ENCODE results near the gene PNCK. TPM values are rescaled to one million over a fixed set of nuclear protein-coding genes. Genes with fewer than 3 reads are reported as not detected.

The PNCK gene
- total RNA-seq, 1 experiment from 2014 or later: 26.8 TPM

- Histone ChIP-seq H4K8ac (replicated peaks; ENCODE audit: insufficient read length, low read depth, low read length) (no peak overlapping the region), H3K18ac (ENCODE audit: insufficient read length, low read depth, low read length) (no peak overlapping the region), H4K5ac (ENCODE audit: insufficient read length, low read depth, low read length) (no peak overlapping the region), H4K20me1 (ENCODE audit: control insufficient read depth, insufficient read depth, insufficient read length) (peaks cover 2% of the 10 kb centered on the region), H3K27me3 (ENCODE audit: insufficient read depth, low read length) (peaks cover 19% of the 10 kb centered on the region), H3K9me3 (ENCODE audit: control insufficient read depth, low read depth, low read length) (peaks cover 29% of the 10 kb centered on the region), H3K4me1 (ENCODE audit: insufficient read depth, low read length) (no peaks in the 10 kb centered on the region), H2BK12ac (ENCODE audit: insufficient read length, low read depth, low read length) (no peak overlapping the region), H2AFZ (ENCODE audit: low read length) (no peak overlapping the region), H3K79me2 (ENCODE audit: insufficient read depth, low read length) (no peaks in the 10 kb centered on the region), H3T11ph (ENCODE audit: low read length) (no peak overlapping the region), H2BK120ac (ENCODE audit: low read depth, low read length, poor library complexity, severe bottlenecking) (no peak overlapping the region), H3K27ac (ENCODE audit: insufficient read length, low read depth, low read length) (no peak overlapping the region), H3K14ac (ENCODE audit: insufficient read depth, low read length) (no peak overlapping the region), H3K4me2 (ENCODE audit: insufficient read depth, insufficient read length, low read length) (no peak overlapping the region), H2BK15ac (ENCODE audit: low read depth, low read length) (no peak overlapping the region), H2BK5ac (ENCODE audit: insufficient read length, low read length) (no peak overlapping the region), H3K79me1 (ENCODE audit: insufficient read depth, low read depth, low read length, poor library complexity, severe bottlenecking) (no peaks in the 10 kb centered on the region), H4K91ac (ENCODE audit: insufficient read length, low read depth, low read length) (no peak overlapping the region), H3K56ac (ENCODE audit: insufficient read length, low read depth, low read length) (no peak overlapping the region), H2BK20ac (ENCODE audit: low read depth, low read length, poor library complexity, severe bottlenecking) (no peak overlapping the region), H3K23ac (ENCODE audit: insufficient read length, low read depth, low read length) (no peak overlapping the region), H3K4ac (ENCODE audit: low read depth, low read length) (no peak overlapping the region), H3K9ac (ENCODE audit: extremely low read depth, insufficient read length, low read length) (no peak overlapping the region), H3K23me2 (ENCODE audit: insufficient read length, low read depth, low read length, poor library complexity, severe bottlenecking) (peaks cover 9% of the 10 kb centered on the region), H2AK5ac (ENCODE audit: insufficient read length, low read length) (no peak overlapping the region)
- Mint-ChIP-seq H3K9me3 (peaks cover 44 to 79% of the 10 kb centered on the region in 2 experiments), H3K27me3 (ENCODE audit: low read depth) (peaks cover 52% of the 10 kb centered on the region), H3K4me3 (no peak overlapping the region), H3K36me3 (ENCODE audit: insufficient read depth in 1 of 3, low read depth in 3 of 3) (peaks cover 0 to 15% (median 2%) of the 10 kb centered on the region in 3 experiments; a peak in 4 of 7 replicates), H3K4me1 (peaks cover 8 to 12% of the 10 kb centered on the region in 2 experiments), H3K27ac (no peak overlapping the region)
- peak; percentile 20 for DNase-seq
- no peak for TF ChIP-seq CTCF (conservative IDR thresholded peaks at IDR 0.05)
- WGBS (ENCODE audit: extremely low coverage, insufficient read length, low lambda C conversion rate): no CpG with 5 or more reads among the region's 28 CpGs
These were observed 34.2 kb downstream of the PNCK start for GRCh38 chrX:153639177-153640044.
